Ishikawa (cell line): ENCODE results near the gene PRMT7.

ENCODE experiments used
- EGR1 ChIP-seq: IDR thresholded peaks from 2 replicates; pipeline ENCODE4 v1.6.1; 2012
- EP300 ChIP-seq: IDR thresholded peaks from 2 replicates; pipeline ENCODE4 v1.6.1; 2012; ENCODE audit warnings: borderline replicate concordance
- FOXM1 ChIP-seq: IDR thresholded peaks from 2 replicates; pipeline ENCODE4 v1.6.1; 2012; ENCODE audit warnings: low read depth, borderline replicate concordance
- TAF1 ChIP-seq: IDR thresholded peaks from 2 replicates; pipeline ENCODE4 v1.6.1; 2012; ENCODE audit warnings: low read depth, mild to moderate bottlenecking

- TF ChIP-seq FOXM1 = no peak
- TF ChIP-seq EGR1 = no peak
- TF ChIP-seq EP300 = no peak
- TF ChIP-seq TAF1 = no peak
Observed at GRCh38 chr16:68338326-68339119, 27.7 kb downstream of the PRMT7 start.
